ENCODE measurements around the gene SYNPO2. TPM values are rescaled to one million over a fixed set of nuclear protein-coding genes. Genes with fewer than 3 reads are reported as not detected.

SYNPO2 gene
- total RNA-seq, 1 experiment from 2014 or later = 0.28 TPM

- no peaks in the 10 kb centered on the region for H3K4me1 ChIP-seq (ENCODE audit: control insufficient read depth, insufficient read depth, low read length)
- 0 out of 2 replicates have a peak, but pooled peaks cover 2% of the 10 kb centered on the region for H3K27me3 ChIP-seq (ENCODE audit: control insufficient read depth, insufficient read depth, low read length)
- no TSS peak for BruUV-seq (replicated peaks)
- intact Hi-C loops (cut with micrococcal nuclease; ENCODE audit: unreplicated experiment) (no loop called here), in situ Hi-C loops (cut with HindIII; ENCODE audit: low pct_unique_long_range_greater_than_20kb, low sequenced_read_pairs) (no loop called here)
- TF ChIP-seq TCF7L2 (IDR thresholded peaks at IDR 0.05; ENCODE audit: low read depth, low read length) (no peak), CTCF (IDR thresholded peaks at IDR 0.05) (no peak)
- H3K4me3 ChIP-seq (ENCODE audit: low read depth in 2 of 2, low read length in 2 of 2) = no peak overlapping the region
- POLR2A ChIA-PET = no interaction called here
- no peak for ATAC-seq
- no peaks in the 10 kb centered on the region for H3K9me3 ChIP-seq (ENCODE audit: control insufficient read depth, insufficient read depth, low read depth, low read length)
- CTCF ChIA-PET = no interaction called here
- no peak for DNase-seq (ENCODE audit: low read depth, low spot score)
- H3K27ac ChIP-seq (ENCODE audit: low read length) = no peak overlapping the region
- no peaks in the 10 kb centered on the region for H3K36me3 ChIP-seq (ENCODE audit: control insufficient read depth, insufficient read depth, low read length)
Observed at GRCh38 chr4:119080721-119081541, 192.3 kb downstream of the SYNPO2 start.

- intact Hi-C loops (cut with micrococcal nuclease; ENCODE audit: unreplicated experiment) = no loop called here
- CTCF ChIA-PET = no interaction called here
- ATAC-seq (no peak), DNase-seq (ENCODE audit: low read depth, low spot score) (no peak)
- BruUV-seq (replicated peaks) = no TSS peak
- Histone ChIP-seq H3K4me1 (ENCODE audit: control insufficient read depth, insufficient read depth, low read length) (no peaks in the 10 kb centered on the region), H3K4me3 (ENCODE audit: low read depth in 2 of 2, low read length in 2 of 2) (no peak overlapping the region), H3K27me3 (ENCODE audit: control insufficient read depth, insufficient read depth, low read length) (0 out of 2 replicates have a peak, but pooled peaks cover 2% of the 10 kb centered on the region), H3K36me3 (ENCODE audit: control insufficient read depth, insufficient read depth, low read length) (no peaks in the 10 kb centered on the region), H3K9me3 (ENCODE audit: control insufficient read depth, insufficient read depth, low read depth, low read length) (no peaks in the 10 kb centered on the region), H3K27ac (ENCODE audit: low read length) (no peak overlapping the region)
- in situ Hi-C loops (cut with HindIII; ENCODE audit: low pct_unique_long_range_greater_than_20kb, low sequenced_read_pairs) = no loop called here
- no peak for TF ChIP-seq CTCF (IDR thresholded peaks at IDR 0.05)
- POLR2A ChIA-PET = no interaction called here
Observed at GRCh38 chr4:119081542-119081859, 192.8 kb downstream of the SYNPO2 start.

GRCh38 chr4:119081943-119082342 is 193.3 kb downstream of the SYNPO2 start:
- Histone ChIP-seq H3K9me3 (ENCODE audit: control insufficient read depth, insufficient read depth, low read depth, low read length) (no peaks in the 10 kb centered on the region), H3K27me3 (ENCODE audit: control insufficient read depth, insufficient read depth, low read length) (0 out of 2 replicates have a peak, but pooled peaks cover 2% of the 10 kb centered on the region), H3K4me3 (ENCODE audit: low read depth in 2 of 2, low read length in 2 of 2) (no peak overlapping the region), H3K36me3 (ENCODE audit: control insufficient read depth, insufficient read depth, low read length) (no peaks in the 10 kb centered on the region), H3K4me1 (ENCODE audit: control insufficient read depth, insufficient read depth, low read length) (no peaks in the 10 kb centered on the region), H3K27ac (ENCODE audit: low read length) (no peak overlapping the region)
- TF ChIP-seq TCF7L2 (IDR thresholded peaks at IDR 0.05; ENCODE audit: low read depth, low read length) = no peak
- no peak for TF ChIP-seq SIN3A (IDR thresholded peaks at IDR 0.05; ENCODE audit: borderline replicate concordance, insufficient read depth, low read depth, low read length)
- TF ChIP-seq POLR2AphosphoS5 (IDR thresholded peaks at IDR 0.05; ENCODE audit: low read depth, low read length) = no peak
- TF ChIP-seq CTCF (IDR thresholded peaks at IDR 0.05) = no peak
- TF ChIP-seq REST (IDR thresholded peaks at IDR 0.05; ENCODE audit: insufficient read depth in 1 of 2, low read depth in 2 of 2, low read length in 1 of 2) = no peak
- DNase-seq (ENCODE audit: low read depth, low spot score) = no peak
- BruUV-seq (replicated peaks) = no TSS peak
- in situ Hi-C loops (cut with HindIII; ENCODE audit: low pct_unique_long_range_greater_than_20kb, low sequenced_read_pairs) = no loop called here
- POLR2A ChIA-PET = no interaction called here
- intact Hi-C loops (cut with micrococcal nuclease; ENCODE audit: unreplicated experiment) = no loop called here
- no peak for ATAC-seq
- CTCF ChIA-PET = no interaction called here
